ENCODE data around the gene DTHD1.

The DTHD1 gene

DNA sequence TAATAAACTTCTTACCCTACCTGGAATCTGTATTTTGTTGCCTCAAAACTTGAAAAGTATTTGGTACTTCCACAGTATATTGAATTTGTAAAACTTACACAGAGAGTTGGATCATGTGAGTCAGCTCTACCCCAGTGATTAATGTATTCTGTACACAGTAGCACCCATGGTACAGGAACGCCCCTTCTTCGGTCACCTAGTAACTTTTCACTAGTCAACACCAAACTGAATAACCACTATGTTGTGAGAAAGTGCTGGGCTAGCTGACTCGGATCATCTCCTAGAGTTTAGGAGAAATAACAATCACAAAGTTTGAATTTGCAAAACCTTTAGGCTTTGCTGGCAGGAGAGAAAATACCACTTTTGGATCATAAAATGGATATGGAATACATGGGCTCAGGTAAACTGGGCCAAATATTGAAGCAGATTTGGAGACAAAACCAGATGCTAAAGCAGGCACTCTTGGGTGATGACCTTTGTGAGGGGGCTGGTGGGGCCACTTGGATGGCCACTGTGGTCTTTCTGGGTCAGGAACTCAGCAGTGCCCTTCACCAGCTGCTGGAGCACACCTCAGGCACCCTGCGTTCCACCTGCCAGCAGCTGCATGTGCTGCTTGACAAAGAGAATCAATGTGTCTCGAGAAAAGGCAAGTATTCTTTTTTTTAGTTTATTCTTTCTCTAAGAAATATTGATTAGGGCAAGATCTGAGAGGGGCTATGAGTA lies at the start of gene DTHD1:
Gene DTHD1, plus strand, starts transcription at position 233 of the 723 bp plus-strand sequence. Its CDS starts 143 bp downstream, at position 376.
- DNase-seq (ENCODE audit: low read depth in 3 of 3, low spot score in 1 of 3): no peak

GRCh38 chr4:36233567-36234266 lies 47.7 kb upstream of the DTHD1 start:
- no peak for DNase-seq (ENCODE audit: low read depth in 3 of 3, low spot score in 1 of 3)

DNA sequence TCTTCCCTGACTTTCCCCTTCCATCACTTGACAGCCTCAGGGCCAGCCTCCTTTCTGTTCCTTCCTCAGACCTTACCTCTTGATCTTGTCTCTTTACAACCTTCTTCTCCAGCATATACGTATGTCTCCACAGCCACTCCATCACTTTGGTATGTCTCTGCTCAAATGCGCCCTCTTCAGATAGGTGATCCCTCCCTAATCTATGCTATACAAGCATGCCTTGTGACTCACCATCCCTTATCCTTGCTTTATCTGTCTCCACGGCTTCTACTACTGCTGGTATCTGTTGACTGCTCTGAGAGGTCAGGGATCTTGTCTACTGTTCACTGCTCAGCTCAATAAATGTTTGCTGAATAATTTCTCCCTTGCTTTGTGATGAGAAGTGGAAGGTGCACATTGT lies 46.1 kb upstream of the DTHD1 start:
- no peak for DNase-seq (ENCODE audit: low read depth in 3 of 3, low spot score in 1 of 3)

GRCh38 chr4:36236159-36236558 lies 45.3 kb upstream of the DTHD1 start:
- DNase-seq (ENCODE audit: low read depth in 3 of 3, low spot score in 1 of 3): no peak

DNA sequence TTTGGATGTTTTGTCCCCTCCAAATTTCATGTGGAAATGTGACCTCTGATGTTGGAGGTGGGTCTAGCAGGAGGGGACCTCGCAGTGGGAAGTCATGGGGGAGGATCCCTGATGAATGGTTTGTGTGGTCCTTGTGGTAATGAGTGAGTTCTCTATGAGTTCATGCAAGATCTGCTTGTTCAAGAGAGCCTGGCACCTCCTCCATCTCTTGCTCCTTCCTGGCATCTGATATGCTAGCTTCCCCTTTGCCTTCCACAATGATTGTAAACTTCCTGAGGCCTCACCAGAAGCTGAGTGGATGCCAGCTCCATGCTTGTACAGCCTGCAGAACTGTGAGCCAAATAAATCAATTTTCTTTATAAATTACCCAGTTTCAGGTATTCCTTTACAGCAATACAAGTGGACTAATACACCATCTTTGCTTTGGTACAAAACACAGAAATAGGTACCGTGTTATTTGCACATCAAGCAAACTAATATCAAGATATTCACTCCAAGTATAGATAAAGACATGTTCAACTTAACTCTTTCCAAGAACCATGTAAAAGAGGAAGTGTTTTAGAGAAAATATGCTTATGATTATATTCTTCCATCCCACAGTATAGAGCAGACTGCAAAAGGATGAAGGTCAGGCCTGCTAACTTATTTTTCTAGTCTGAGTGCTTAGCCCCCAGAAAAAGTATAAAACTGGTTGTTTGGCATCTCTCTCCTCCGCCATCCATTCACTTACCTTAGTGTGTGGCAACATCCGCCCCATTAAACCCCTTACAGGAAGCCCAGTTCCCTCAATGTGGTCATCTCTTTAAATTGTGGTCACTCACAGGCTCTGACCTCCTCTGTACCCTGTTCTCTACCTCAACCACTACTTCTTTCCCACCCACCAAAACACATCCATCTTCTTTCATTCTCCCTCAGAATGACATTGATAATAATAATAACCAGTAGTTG lies 43.8 kb upstream of the DTHD1 start:
- no peak for DNase-seq (ENCODE audit: low read depth in 3 of 3, low spot score in 1 of 3)

GRCh38 chr4:36241771-36242170 lies 39.6 kb upstream of the DTHD1 start:
- no peak for DNase-seq (ENCODE audit: low read depth in 3 of 3, low spot score in 1 of 3)

- no peak for DNase-seq (ENCODE audit: low read depth in 3 of 3, low spot score in 1 of 3)
These were observed 38.6 kb upstream of the DTHD1 start for GRCh38 chr4:36242629-36243354.

DNA sequence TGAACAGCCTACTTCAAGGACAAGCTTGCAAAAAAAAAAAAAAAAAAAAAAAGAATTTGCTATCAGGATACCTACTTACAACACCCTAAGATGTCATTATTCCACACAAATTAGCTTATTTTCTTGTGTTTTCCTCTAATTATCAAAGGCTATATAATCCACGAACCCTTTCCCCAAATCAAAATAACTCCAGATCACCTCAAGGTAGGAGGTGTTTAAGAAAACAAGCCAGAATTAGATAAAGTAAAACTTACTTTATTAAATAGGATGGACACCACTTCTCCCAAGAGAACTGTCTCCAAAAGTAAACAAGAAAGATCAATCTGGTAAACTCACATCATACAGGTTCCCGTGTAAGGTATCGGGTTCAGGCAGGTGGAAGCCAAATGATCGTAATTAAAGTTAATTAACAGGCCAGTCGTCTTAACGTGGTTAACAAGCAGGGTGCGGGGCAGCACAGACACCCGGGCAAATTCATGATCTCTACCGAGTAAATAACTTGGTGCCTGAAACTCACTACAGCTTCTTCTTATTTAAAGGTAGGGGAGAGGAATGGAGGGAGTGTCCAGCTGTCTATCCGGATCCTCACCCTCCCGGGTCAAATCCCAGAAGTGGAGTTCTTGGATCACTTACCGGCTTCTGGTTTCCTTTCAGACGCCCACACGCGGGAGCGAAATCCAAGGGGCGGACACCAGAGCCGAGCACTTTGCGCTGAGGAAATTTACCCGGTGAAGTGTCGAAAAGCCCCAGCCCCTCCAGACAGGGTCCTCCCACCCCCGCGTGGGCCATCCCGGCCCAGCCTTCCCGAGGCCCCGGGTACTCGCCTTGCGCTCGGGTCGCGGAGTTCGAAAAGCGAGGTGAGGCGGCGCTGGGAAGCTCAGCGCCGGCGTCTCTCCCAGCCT lies 37.8 kb upstream of the DTHD1 start:
- peak in 2 of 3 donors; percentile 13 to 36 for DNase-seq (ENCODE audit: low read depth in 3 of 3, low spot score in 1 of 3)

DNA sequence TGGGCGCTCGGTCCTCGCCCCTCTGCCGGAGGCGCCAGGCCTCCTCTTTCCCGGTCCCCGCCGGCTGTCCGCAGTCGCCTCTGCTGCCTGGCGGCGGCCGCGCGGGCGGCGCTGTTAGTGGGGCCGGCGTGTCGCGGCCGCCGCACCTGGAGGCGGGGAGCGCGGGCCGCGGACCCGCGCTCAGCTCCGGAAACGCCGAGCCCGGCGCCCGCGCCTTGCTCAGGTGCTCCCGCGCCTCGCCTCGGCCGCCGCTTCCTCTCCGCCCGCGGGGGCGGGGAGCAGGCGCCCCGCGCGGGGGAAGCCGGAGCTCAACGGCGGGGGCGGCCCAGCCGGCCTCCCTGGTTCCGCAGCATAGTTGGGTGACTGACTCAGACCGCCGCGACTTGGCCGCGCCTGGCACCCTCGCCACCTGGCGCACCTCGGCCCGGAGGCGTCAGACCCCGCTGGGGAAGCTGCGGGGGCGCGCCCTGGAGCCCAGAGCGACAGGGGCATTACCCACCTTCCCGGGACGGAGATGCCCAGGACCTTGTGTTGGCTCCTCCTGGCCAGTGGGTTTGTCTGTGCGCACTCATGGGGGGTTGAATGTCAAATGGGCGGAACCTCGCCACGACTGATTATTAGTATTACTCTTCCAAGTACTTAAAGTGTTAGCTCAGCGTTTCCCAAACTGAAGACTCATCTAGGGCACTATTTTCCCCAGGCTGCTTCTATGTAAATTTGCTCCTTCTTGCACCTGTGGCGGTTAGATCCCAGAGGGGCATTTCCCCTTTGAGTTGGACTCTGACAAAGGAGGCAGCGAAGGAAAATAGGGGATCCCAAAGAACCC lies 36.9 kb upstream of the DTHD1 start, which contains the start of gene ARAP2:
Gene ARAP2, minus strand, starts transcription at position 258 of the 826 bp plus-strand sequence. CDS start 15,028 bp downstream, outside the sequence.
- peak; percentile 34 to 59 (median 54) for DNase-seq (ENCODE audit: low read depth in 3 of 3, low spot score in 1 of 3)

DNA sequence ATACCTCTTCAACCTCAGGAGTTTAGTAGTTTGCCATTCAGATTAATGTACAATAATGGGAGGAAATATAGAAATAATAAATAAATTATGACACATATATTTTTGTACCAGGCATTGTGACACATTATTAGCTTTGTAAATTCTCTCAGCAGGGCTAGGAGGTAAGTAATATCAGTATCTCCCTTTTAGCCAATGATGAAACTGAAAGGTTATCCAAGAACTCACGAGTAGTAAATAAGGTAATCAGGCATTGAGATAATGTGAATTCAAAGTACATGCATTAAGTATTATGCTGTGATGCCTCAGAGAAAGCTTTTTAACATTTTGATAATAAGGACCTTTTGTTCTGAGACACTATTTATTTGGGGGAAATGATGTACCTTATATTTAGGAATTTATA lies 31.8 kb upstream of the DTHD1 start:
- DNase-seq (ENCODE audit: low read depth in 3 of 3, low spot score in 1 of 3): no peak

- no peak for DNase-seq (ENCODE audit: low read depth in 3 of 3, low spot score in 1 of 3)
These were observed 29.4 kb upstream of the DTHD1 start for GRCh38 chr4:36251983-36252382.

GRCh38 chr4:36254371-36254770 lies 27.0 kb upstream of the DTHD1 start:
- no peak for DNase-seq (ENCODE audit: low read depth in 3 of 3, low spot score in 1 of 3)

DNA sequence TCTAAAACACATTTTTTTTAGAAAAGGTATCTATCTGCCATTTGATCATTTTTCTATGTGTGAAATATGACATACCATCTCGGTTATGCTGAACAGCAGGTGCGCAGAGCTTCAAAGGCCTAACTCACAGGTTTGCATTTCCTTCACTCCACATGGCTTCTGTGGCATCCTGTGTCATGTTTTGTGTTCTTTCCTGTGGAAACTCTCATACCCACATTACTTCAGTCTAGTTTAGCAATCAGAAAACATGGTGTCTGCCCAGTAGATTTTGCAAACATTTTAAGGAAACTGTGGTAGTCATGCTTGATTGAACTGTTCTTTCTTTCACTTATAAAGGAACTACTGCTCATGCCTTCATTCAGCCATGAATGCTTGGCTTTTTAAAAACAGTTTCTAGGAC lies 25.8 kb upstream of the DTHD1 start:
- peak in 2 of 3 donors; percentile 35 to 54 for DNase-seq (ENCODE audit: low read depth in 3 of 3, low spot score in 1 of 3)

DNA sequence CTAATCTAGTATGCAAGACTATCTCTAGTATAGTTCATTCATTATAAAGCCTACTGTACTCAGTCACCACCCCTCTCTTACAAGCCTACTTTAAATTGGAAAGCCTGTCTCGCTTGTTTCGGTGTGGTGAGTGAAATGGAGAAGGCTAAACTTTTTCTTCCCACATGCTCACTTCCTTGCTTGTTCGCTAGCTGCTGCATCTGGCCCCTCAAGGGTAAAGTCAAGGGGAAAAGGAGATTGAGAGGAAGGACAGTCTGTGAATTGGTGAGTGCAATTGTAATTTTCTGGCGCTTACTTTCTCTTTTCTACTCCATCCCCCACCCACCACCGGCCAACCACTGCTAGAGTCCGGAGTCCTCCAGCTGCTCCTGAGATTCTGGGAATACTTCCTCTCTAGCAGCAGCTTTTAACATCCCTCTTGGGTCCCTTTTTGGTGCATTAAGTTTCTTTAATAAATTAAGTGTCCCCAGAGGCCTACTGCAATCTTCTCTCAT lies 25.0 kb upstream of the DTHD1 start:
- no peak for DNase-seq (ENCODE audit: low read depth in 3 of 3, low spot score in 1 of 3)

DNA sequence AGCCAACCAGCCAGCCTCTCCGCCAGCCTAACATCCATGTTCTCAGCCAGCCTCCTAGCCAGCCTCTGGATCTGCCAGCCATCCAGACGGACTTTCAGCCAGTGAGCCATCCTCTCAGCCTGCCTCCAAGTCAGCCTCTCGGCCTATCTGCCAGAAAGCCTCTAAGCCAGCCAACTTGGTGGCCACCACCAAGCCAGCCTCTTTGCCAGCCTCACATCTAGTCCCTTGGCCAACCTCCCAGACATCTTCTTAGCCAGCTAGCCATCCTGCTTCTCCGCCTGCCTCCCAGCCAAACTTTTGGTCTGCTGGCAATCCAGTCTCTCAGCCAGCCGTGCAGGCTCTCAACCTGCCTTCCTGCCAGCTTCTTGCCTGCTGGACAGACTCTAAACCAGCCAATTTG lies 20.7 kb upstream of the DTHD1 start:
- no peak for DNase-seq (ENCODE audit: low read depth in 3 of 3, low spot score in 1 of 3)

- no peak for DNase-seq (ENCODE audit: low read depth in 3 of 3, low spot score in 1 of 3)
These were observed 17.1 kb upstream of the DTHD1 start for GRCh38 chr4:36264207-36264826.

DNA sequence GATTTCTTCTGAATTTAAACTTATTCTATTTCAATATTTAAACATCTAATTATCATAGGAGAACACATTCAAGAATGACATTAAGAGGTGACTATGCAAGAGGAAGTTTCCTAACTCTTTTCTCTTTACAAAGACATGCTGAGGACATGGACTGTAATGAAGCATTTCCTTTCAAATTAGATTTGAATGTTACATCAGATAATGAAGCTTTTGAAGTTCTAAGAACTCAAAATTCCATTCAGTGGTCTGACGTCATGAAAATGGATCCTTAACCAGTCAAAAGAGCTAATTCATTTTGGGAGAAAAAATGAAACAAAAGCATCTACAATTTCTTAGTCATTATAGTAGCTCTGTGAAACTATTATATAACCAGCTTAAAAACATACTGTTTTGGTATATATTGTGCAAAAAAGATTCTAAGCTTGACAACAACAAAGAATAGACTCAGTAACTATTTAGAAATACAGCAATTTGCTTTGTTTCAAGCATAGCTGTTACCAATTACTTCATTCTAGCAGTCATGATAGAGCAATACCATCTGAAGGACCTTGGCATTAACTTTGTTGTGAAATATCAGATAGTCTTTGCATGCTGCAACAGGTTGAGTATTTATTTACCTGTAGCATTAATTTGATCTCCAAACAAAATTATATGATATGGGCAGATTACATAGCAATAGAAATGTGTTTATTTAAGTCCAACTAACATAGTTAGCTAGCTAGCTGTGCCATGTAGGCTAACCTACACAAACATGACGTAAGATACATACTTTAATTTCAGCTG lies 13.7 kb upstream of the DTHD1 start:
- no peak for DNase-seq (ENCODE audit: low read depth in 3 of 3, low spot score in 1 of 3)
